ENCODE data around the gene KRT14.
"Not testable (repeated sequence)": the region's sequence is repeated elsewhere in the genome, so short reads cannot be mapped to it uniquely, and the experiment has no call there.

KRT14 gene

DNA sequence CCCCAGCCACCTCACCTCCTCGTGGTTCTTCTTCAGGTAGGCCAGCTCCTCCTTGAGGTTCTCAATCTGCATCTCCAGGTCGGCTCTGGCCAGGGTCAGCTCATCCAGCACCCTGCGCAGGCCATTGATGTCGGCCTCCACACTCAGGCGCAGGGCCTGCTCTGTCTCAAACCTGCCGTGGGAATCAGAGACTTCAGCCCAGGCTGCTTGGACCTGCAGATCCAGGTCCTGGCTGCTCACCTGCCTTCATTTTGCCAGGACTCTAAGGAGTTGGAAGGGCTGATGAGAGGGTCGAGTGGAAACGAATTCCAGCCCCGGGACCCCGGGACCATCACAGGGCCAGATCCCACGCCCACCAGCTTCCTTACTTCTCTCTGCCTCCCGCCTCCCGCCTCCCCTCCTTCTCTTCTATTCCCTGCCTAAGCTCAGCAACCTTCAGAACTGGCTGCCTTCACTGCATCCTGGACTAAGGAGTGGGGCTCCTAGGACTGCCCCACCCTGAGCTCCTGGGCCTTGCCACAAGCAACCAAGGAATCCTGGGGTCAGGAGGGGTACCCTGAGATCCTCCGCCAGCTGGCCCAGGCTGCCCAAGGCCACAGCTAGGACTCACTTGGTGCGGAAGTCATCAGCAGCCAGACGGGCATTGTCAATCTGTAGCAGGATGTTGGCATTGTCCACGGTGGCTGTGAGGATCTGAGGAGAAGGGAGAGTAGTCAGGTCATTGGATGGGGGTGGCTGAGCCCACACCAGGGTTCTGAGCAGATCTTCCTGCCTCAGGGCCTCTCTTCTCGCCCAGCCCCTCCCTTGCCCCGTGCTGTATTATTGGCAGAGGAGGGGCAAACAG is 35.9 kb upstream of the KRT14 start:
- DNase-seq: not testable (repeated sequence)

DNA sequence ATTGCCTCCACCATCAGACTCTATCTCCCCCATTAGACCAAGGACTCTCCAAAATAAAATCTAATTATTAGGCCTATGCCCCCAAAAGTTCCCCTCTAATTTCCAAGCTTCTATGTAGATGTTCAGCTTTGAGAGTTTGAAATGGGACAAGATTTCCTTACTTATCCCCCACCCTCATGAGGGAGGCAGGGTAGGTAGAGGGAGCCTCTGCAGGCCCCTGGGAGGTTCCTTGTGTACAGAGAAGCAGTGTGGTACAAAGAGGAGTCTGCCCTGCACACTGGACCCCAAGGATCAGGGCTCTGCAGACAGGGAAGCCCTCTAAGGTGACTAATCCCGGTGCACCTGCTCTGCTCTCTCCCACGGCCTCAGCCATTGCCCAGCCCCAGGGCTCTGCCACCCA is 35.2 kb upstream of the KRT14 start:
- no peak for DNase-seq

DNA sequence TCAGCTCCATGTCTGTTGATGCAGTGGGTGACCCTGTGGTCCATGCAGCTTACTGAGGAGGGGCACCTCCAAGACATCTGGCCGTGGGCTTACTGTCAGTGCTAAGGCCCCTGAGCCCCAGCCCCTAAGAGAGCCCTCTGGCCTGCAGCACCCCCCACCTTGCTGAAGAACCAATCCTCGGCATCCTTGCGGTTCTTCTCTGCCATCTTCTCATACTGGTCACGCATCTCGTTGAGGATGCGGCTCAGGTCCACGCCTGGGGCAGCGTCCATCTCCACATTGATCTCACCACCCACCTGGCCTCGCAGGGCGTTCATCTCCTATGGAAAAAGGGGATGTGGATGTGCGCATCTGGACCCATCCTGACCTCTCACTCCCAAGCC is 34.7 kb upstream of the KRT14 start:
- DNase-seq: not testable (repeated sequence)

- DNase-seq: no peak
These were observed 34.1 kb upstream of the KRT14 start for GRCh38 chr17:41620583-41621434.

- not testable (repeated sequence) for DNase-seq
These were observed 33.4 kb upstream of the KRT14 start for GRCh38 chr17:41619927-41620582.

GRCh38 chr17:41619036-41619926 is 32.6 kb upstream of the KRT14 start:
- no peak for DNase-seq

DNA sequence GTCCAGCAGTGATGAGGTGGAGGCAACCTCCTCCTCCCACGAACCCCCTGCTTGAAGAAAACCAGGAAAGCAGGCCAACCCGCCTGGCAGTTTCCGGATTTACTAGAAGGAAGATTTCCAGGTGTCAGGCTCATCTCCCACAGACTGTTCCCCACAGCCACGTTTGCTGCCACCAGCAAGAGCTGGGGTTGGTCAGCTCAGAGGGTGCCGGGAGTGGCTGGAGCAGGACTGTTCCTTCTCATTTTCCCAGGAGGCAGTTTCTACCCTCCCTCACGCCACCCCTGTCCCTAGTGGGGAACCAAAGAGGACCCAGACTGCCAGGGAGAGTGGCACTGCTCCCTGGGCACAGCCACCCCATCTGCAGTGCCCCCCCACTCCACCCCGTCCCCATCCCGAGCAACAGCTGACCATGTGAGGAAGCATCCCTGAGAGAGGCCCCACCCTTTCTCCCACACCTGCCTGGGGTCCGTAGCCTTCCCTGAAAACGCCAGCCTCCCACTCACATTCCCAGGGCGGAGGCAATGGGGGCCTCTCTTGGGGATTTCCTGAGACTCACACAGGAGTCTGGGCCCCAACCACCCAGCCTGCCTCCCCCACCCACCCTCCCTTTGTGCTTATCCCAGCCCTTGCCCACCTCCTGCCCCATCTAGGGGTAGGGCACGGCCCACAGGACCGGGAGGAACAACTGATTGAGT is 31.8 kb upstream of the KRT14 start:
- no peak for DNase-seq

DNA sequence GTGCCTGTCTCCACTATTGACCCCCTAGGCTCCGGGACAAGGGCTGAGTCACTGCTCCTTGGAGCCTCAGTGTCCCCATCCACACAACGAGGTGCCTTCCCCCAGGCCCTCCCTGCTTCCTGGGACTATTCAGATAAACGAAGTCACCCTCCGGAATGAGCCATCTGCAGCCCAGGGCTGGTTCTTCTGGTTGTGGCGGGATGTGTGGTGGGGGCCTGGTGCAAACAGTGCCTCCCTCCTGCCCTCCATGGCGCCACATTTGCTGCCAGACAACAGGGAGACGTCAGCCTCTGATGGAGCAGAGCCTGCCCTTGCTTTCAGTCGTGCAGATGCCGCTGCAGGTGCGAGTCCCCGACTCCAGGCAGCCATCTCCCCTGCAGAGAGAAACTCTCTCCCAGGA is 31.0 kb upstream of the KRT14 start:
- DNase-seq: no peak

DNA sequence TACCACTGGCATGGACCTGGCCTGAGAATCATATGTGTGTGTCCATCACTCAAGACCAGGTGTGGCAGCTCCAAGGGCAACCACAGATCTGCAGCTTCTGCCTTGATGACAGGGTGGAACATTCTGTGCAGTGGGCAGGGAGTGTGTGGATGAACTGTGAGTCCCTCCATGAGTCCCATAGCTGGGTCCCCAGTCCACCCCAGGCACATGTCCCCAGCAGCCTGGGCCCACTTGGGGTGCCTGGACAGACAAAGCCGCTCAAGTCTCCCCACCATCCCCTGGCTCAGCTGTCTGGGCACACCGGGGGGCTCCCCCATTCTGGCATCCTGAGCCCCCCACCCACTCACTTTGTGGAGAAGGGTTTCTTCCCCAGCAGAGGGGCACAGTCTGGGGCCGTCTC is 30.4 kb upstream of the KRT14 start:
- no peak for DNase-seq

DNA sequence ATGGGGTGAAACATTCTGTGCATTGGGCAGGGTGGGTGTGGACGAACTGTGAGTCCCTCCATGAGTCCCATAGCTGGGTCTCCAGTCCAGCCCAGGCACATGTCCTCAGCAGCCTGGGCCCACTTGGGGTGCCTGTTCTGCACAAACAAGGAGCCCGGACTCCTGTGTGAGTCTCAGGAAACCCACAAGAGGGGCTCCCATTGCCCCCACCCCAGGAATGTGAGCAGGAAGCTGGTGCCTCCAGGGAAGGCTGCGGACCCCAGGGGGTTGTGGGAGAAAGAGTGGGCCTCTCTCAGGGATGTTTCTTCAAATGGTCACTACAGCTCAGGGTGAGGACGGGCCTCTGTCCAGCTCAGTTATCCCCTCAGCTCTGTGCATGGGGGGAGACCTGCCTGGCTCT is 29.8 kb upstream of the KRT14 start:
- not testable (repeated sequence) for DNase-seq

DNA sequence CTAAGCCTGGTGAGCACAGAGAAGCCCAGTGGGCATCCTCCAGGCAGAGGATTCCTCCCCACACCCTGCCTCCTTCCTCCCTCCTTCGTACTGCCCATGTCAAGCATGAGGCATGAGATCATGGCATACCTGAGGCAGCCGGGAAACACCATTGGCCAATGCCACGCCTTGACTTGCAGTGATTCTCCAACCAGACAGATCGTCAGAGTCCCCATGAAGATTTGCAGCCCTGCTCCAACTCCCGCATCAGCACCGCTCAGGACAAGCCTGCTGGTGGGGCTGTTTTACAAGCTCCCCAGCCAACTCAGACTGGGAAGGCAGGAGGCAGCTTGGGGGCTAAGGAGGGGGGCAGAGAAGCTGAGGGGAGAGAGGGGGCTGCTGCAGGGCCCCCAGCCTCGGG is 28.8 kb upstream of the KRT14 start:
- no peak for DNase-seq

GRCh38 chr17:41614767-41615166 is 28.1 kb upstream of the KRT14 start:
- DNase-seq: not testable (repeated sequence)

DNA sequence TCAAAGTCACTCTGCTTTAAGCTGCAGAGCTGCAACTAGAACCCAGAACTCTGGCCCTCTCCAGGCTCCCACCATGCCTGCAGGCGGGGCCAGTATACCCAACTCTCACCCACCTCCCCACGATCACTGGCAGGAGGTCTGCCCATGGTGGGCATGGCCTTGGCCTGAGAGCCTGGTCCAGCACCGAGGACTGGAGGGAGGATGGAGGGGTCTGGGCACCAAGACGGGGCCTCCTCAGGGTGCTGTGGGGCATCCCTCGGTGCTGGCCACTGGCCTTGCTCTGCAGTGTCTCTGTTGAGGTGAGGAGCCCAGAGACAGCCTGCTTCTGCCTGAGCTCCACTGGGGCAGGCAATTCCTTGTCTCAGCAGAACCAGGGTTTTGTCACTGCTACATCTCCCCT is 27.4 kb upstream of the KRT14 start:
- DNase-seq: no peak

- no peak for DNase-seq
These were observed 26.8 kb upstream of the KRT14 start for GRCh38 chr17:41613277-41614082.

- not testable (repeated sequence) for DNase-seq
These were observed 25.9 kb upstream of the KRT14 start, which contains the start of gene KRT16 for GRCh38 chr17:41612376-41613160. Gene KRT16, minus strand, starts transcription at chr17:41612767. Its CDS starts 79 bp downstream, at chr17:41612688.

DNA sequence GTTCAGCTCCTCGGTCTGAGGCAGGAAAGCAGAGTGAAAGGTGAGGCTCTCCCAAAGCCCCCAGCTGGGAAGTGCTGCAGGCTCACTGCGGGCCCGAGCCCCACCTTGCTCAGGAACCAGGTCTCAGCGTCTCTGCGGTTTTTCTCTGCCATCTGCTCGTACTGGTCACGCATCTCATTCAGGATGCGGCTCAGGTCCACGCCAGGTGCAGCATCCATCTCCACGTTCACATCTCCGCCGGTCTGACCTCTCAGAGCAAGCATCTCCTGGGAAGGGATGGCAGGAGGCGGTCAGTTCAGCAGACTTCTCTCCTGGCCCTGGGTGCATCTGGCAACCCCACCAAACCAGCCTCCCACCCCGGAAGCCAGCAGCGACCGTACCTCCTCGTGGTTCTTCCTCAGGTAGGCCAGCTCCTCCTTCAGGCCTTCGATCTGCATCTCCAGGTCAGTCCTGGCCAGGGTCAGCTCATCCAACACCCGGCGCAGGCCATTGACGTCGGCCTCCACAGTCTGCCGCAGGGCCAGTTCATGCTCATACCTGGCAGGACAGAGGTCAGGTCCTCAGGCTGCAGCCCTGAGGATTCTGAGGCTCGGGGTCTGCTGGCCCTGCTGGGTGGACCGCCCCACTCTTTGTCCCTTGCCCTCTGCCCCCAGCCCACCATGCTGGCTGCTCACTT is 24.4 kb upstream of the KRT14 start:
- no peak for DNase-seq

DNA sequence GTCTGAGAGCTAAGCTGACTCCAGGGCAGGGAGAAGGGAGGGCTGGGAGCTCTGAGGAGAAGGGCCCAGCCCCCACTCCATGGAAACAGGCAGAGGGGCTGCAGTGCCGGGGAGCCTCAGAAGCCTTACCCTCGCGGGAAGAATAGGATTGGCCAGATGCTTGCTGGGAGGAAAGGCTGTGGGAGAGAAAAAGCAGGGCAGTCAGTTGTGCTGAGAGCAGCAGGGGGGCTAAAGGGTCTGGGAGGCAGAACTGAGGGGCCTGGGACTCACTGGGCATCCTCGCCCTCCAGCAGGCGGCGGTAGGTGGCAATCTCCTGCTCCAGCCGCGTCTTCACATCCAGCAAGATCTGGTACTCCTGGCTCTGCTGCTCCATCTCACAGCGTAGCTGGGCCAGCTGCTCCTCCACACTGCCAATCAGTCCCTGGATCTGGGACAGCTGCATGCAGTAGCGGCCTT is 23.4 kb upstream of the KRT14 start:
- not testable (repeated sequence) for DNase-seq

GRCh38 chr17:41606930-41607329 is 20.2 kb upstream of the KRT14 start:
- DNase-seq: not testable (repeated sequence)

GRCh38 chr17:41602524-41602923 is 15.8 kb upstream of the KRT14 start:
- DNase-seq: no peak

All from activated CD4-positive, alpha-beta T cell treated with anti-CD3 and anti-CD28 coated beads, Interleukin-2, amount 50 U/mL, for 4 hours (primary cell).